ENCODE data around the gene C12orf57. TPM values are rescaled to one million over a fixed set of nuclear protein-coding genes. Genes with fewer than 3 reads are reported as not detected.

The C12orf57 gene
- total RNA-seq, 2 experiments from 2014 or later = 305 to 311 TPM

- peaks cover 32% of the 10 kb centered on the region for H3K4me1 ChIP-seq (ENCODE audit: insufficient read depth, low read length)
- peak; percentile 72 to 93 (median 86) for DNase-seq
- no peaks in the 10 kb centered on the region for H3K9me3 Mint-ChIP-seq
- H3K36me3 Mint-ChIP-seq (ENCODE audit: low read depth) = peaks cover 32% of the 10 kb centered on the region
- peaks cover 31% of the 10 kb centered on the region for H3K4me1 Mint-ChIP-seq (ENCODE audit: low read depth)
- H3K27me3 Mint-ChIP-seq = no peaks in the 10 kb centered on the region
- CTCF ChIA-PET = interaction anchor here (0.7 to 3.4 kb wide), 8 partner anchors 20 to 104 kb away, joined by 3 to 36 read pairs (median 4); partner anchors contain the start of genes C12orf57, LPCAT3, RNU7-1 and SPSB2
- H3K27ac ChIP-seq (ENCODE audit: low read depth in 1 of 2, low read length in 2 of 2) = peak within 1 kb of the TSS; percentile 84 to 90
- ATAC-seq (ENCODE audit: poor library complexity) = peak; percentile 93
- no peak for TF ChIP-seq CTCF (IDR thresholded peaks at IDR 0.05)
- peak within 1 kb of the TSS; percentile 82 for H3K27ac Mint-ChIP-seq
- peak within 1 kb of the TSS; percentile 94 for H3K4me3 Mint-ChIP-seq
- H3K4me3 ChIP-seq (ENCODE audit: low read length) = peak within 1 kb of the TSS; percentile 65
- intact Hi-C loops (cut with DNase I, micrococcal nuclease) = loop anchor here in 1 of 2 experiments (5.0 kb wide), 1 partner anchor 42 kb away; the partner anchor contains the start of gene SPSB2
- peaks cover 26% of the 10 kb centered on the region for H3K36me3 ChIP-seq (ENCODE audit: insufficient read depth, low read length)
- H3K9me3 ChIP-seq (ENCODE audit: control insufficient read depth in 1 of 2, insufficient read depth in 1 of 2, low read length in 2 of 2) = no peaks in the 10 kb centered on the region
- POLR2A ChIA-PET = interaction anchor here (0.6 to 5.4 kb wide), 22 partner anchors 9 to 421 kb away, joined by 3 to 35 read pairs (median 6); partner anchors contain the start of genes C12orf57, CD4, CDCA3 and COPS7A
- H3K27me3 ChIP-seq (ENCODE audit: control insufficient read depth in 1 of 2, insufficient read depth in 2 of 2, low read length in 2 of 2) = no peaks in the 10 kb centered on the region
These were observed 29.4 kb upstream of the C12orf57 start, which contains the start of gene ENO2 for GRCh38 chr12:6914246-6914946. TSS of gene ENO2 (plus strand) at chr12:6914580. CDS start at chr12:6915833, 1,253 bp downstream.

- CTCF ChIA-PET = interaction anchor here (0.7 to 3.4 kb wide), 6 partner anchors 24 to 103 kb away, joined by 3 to 36 read pairs (median 5); partner anchors contain the start of genes C12orf57, LPCAT3, RNU7-1 and SPSB2
- peak in 1 of 14 experiments; percentile 53 for DNase-seq
- Mint-ChIP-seq H3K4me3 (peak overlapping the region; percentile 94), H3K36me3 (ENCODE audit: low read depth) (peaks cover 40% of the 10 kb centered on the region), H3K27me3 (no peaks in the 10 kb centered on the region), H3K4me1 (ENCODE audit: low read depth) (peaks cover 31% of the 10 kb centered on the region), H3K27ac (peak overlapping the region; percentile 82), H3K9me3 (no peaks in the 10 kb centered on the region)
- Histone ChIP-seq H3K9me3 (ENCODE audit: control insufficient read depth in 1 of 2, insufficient read depth in 1 of 2, low read length in 2 of 2) (no peaks in the 10 kb centered on the region), H3K4me3 (ENCODE audit: low read length) (peak overlapping the region; percentile 65), H3K27me3 (ENCODE audit: control insufficient read depth in 1 of 2, insufficient read depth in 2 of 2, low read length in 2 of 2) (no peaks in the 10 kb centered on the region), H3K27ac (ENCODE audit: low read depth in 1 of 2, low read length in 2 of 2) (peak overlapping the region; percentile 5 to 90), H3K4me1 (ENCODE audit: insufficient read depth, low read length) (peaks cover 32% of the 10 kb centered on the region), H3K36me3 (ENCODE audit: insufficient read depth, low read length) (peaks cover 32% of the 10 kb centered on the region)
- POLR2A ChIA-PET = interaction anchor here (0.7 to 5.4 kb wide), 17 partner anchors 10 to 422 kb away, joined by 3 to 35 read pairs (median 7); partner anchors contain the start of genes C12orf57, CD4, CDCA3 and COPS7A
- TF ChIP-seq CTCF (IDR thresholded peaks at IDR 0.05) = no peak
- intact Hi-C loops (cut with DNase I, micrococcal nuclease) = loop anchor here in 1 of 2 experiments (5.0 kb wide), 1 partner anchor 43 kb away; the partner anchor contains the start of gene SPSB2
- ATAC-seq (ENCODE audit: poor library complexity) = no peak
These were observed 28.7 kb upstream of the C12orf57 start for GRCh38 chr12:6914947-6915788.

GRCh38 chr12:6915789-6916285 is 28.0 kb upstream of the C12orf57 start:
- Histone ChIP-seq H3K36me3 (ENCODE audit: insufficient read depth, low read length) (peaks cover 32% of the 10 kb centered on the region), H3K27me3 (ENCODE audit: control insufficient read depth in 1 of 2, insufficient read depth in 2 of 2, low read length in 2 of 2) (no peaks in the 10 kb centered on the region), H3K27ac (ENCODE audit: low read depth in 1 of 2, low read length in 2 of 2) (peak overlapping the region in 1 of 2 donors; percentile 14), H3K4me1 (ENCODE audit: insufficient read depth, low read length) (peaks cover 32% of the 10 kb centered on the region), H3K4me3 (ENCODE audit: low read length) (no peak overlapping the region), H3K9me3 (ENCODE audit: control insufficient read depth in 1 of 2, insufficient read depth in 1 of 2, low read length in 2 of 2) (no peaks in the 10 kb centered on the region)
- TF ChIP-seq CTCF (IDR thresholded peaks at IDR 0.05) = no peak
- ChIA-PET POLR2A (interaction anchor here (0.7 to 5.4 kb wide), 5 partner anchors 13 to 64 kb away, joined by 3 to 35 read pairs (median 18); partner anchors contain the start of genes C12orf57, CDCA3, RNU7-1 and SPSB2), CTCF (interaction anchor here (1.5 to 3.2 kb wide), 2 partner anchors 25 to 44 kb away, joined by 6 to 24 read pairs; partner anchors contain the start of gene SPSB2)
- Mint-ChIP-seq H3K4me3 (peak overlapping the region; percentile 82), H3K27ac (peak overlapping the region; percentile 82), H3K27me3 (no peaks in the 10 kb centered on the region), H3K36me3 (ENCODE audit: low read depth) (peaks cover 40% of the 10 kb centered on the region), H3K9me3 (no peaks in the 10 kb centered on the region), H3K4me1 (ENCODE audit: low read depth) (peaks cover 31% of the 10 kb centered on the region)
- intact Hi-C loops (cut with DNase I, micrococcal nuclease) = no loop called here
- no peak for ATAC-seq (ENCODE audit: poor library complexity)
- no peak for DNase-seq

All from CD4-positive, alpha-beta T cell (primary cell).